ENCODE results near the gene MGAT5B. TPM values are rescaled to one million over a fixed set of nuclear protein-coding genes. Genes with fewer than 3 reads are reported as not detected.

MGAT5B gene
- total and polyA plus RNA-seq, 2 experiments from 2014 or later = 1.6 to 10.0 TPM

DNA sequence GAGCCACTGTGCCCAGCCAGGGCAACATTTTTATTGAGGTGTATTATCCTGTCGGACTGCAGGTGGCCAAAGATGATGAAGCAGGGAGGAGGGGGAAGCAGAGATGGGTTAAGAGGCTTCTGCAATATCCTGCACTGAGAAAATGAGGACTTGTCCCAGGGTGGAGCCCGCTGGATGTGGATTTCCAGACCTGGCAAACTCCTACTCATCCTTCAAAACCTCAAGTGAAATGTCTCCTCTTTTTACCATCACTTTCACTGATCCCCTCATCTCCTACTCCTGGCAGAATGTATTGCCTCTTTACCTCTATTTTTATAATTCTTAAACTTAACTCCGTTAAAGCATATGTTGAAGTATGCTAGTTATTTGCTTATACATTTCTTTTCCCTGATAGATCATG is 60.9 kb downstream of the MGAT5B start:
- Histone ChIP-seq H3K9me2 (ENCODE audit: insufficient read depth) (no peaks in the 10 kb centered on the region), H3K4me1 (ENCODE audit: insufficient read depth) (no peaks in the 10 kb centered on the region), H3K4me2 (no peak overlapping the region), H3K27ac (ENCODE audit: low read depth) (no peak overlapping the region), H3K27me3 (ENCODE audit: insufficient read depth) (no peaks in the 10 kb centered on the region), H3F3A (replicated peaks; ENCODE audit: low read depth) (0 out of 2 replicates have a peak, but pooled peaks cover 2% of the 10 kb centered on the region), H2AFZ (no peak overlapping the region), H3K36me3 (ENCODE audit: insufficient read depth) (no peaks in the 10 kb centered on the region), H3K79me2 (replicated peaks; ENCODE audit: insufficient read depth) (no peaks in the 10 kb centered on the region), H3K4me3 (no peak overlapping the region), H4K20me1 (replicated peaks; ENCODE audit: insufficient read depth) (no peaks in the 10 kb centered on the region; the same call in 1 of the 2 replicates)
- Mint-ChIP-seq H3K27ac (no peak overlapping the region), H3K4me1 (peaks cover 3% of the 10 kb centered on the region; the same call in 1 of the 3 replicates), H3K36me3 (ENCODE audit: low read depth) (no peaks in the 10 kb centered on the region), H3K9me3 (peaks cover 4% of the 10 kb centered on the region; the same call in 2 of the 3 replicates), H3K27me3 (ENCODE audit: insufficient read depth, low read depth, poor library complexity) (peaks cover 11% of the 10 kb centered on the region), H3K4me3 (no peak overlapping the region)
- no peak for TF ChIP-seq ZNF114 (CRISPR knock-in tag; IDR thresholded peaks at IDR 0.05)
- TF ChIP-seq, protein P1, sequence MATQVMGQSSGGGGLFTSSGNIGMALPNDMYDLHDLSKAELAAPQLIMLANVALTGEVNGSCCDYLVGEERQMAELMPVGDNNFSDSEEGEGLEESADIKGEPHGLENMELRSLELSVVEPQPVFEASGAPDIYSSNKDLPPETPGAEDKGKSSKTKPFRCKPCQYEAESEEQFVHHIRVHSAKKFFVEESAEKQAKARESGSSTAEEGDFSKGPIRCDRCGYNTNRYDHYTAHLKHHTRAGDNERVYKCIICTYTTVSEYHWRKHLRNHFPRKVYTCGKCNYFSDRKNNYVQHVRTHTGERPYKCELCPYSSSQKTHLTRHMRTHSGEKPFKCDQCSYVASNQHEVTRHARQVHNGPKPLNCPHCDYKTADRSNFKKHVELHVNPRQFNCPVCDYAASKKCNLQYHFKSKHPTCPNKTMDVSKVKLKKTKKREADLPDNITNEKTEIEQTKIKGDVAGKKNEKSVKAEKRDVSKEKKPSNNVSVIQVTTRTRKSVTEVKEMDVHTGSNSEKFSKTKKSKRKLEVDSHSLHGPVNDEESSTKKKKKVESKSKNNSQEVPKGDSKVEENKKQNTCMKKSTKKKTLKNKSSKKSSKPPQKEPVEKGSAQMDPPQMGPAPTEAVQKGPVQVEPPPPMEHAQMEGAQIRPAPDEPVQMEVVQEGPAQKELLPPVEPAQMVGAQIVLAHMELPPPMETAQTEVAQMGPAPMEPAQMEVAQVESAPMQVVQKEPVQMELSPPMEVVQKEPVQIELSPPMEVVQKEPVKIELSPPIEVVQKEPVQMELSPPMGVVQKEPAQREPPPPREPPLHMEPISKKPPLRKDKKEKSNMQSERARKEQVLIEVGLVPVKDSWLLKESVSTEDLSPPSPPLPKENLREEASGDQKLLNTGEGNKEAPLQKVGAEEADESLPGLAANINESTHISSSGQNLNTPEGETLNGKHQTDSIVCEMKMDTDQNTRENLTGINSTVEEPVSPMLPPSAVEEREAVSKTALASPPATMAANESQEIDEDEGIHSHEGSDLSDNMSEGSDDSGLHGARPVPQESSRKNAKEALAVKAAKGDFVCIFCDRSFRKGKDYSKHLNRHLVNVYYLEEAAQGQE (IDR thresholded peaks at IDR 0.05; ENCODE audit: unreplicated experiment) = no peak
- TF ChIP-seq ETS1 (IDR thresholded peaks at IDR 0.05) = no peak
- TF ChIP-seq JUNB (IDR thresholded peaks at IDR 0.05; ENCODE audit: unreplicated experiment) = no peak
- TF ChIP-seq EZH2 (IDR thresholded peaks at IDR 0.05; ENCODE audit: low read depth, unreplicated experiment) = no peak
- ATAC-seq (no peak), DNase-seq (ENCODE audit: low spot score) (no peak)

GRCh38 chr17:76929601-76930000 is 61.4 kb downstream of the MGAT5B start:
- no peak for ATAC-seq
- peaks cover 3% of the 10 kb centered on the region; the same call in 1 of the 3 replicates for H3K4me1 Mint-ChIP-seq

More at GRCh38 chr17:76929601-76930000, 61.4 kb downstream of the MGAT5B start:
- DNase-seq (ENCODE audit: low spot score) = no peak
- Histone ChIP-seq H3K4me1 (ENCODE audit: insufficient read depth) (no peaks in the 10 kb centered on the region), H3K36me3 (ENCODE audit: insufficient read depth) (no peaks in the 10 kb centered on the region), H3F3A (replicated peaks; ENCODE audit: low read depth) (0 out of 2 replicates have a peak, but pooled peaks cover 2% of the 10 kb centered on the region), H4K20me1 (replicated peaks; ENCODE audit: insufficient read depth) (no peaks in the 10 kb centered on the region; the same call in 1 of the 2 replicates), H3K4me2 (no peak overlapping the region), H3K4me3 (no peak overlapping the region), H3K27ac (ENCODE audit: low read depth) (no peak overlapping the region), H3K27me3 (ENCODE audit: insufficient read depth) (no peaks in the 10 kb centered on the region), H3K79me2 (replicated peaks; ENCODE audit: insufficient read depth) (no peaks in the 10 kb centered on the region), H3K9me2 (ENCODE audit: insufficient read depth) (no peaks in the 10 kb centered on the region), H2AFZ (no peak overlapping the region)
- H3K36me3 Mint-ChIP-seq (ENCODE audit: low read depth) = no peaks in the 10 kb centered on the region
- no peak overlapping the region for H3K27ac Mint-ChIP-seq
- H3K4me3 Mint-ChIP-seq = no peak overlapping the region
- peaks cover 4% of the 10 kb centered on the region; the same call in 2 of the 3 replicates for H3K9me3 Mint-ChIP-seq
- TF ChIP-seq POLR2AphosphoS5 (IDR thresholded peaks at IDR 0.05; ENCODE audit: low read depth) (no peak), JUNB (IDR thresholded peaks at IDR 0.05; ENCODE audit: unreplicated experiment) (no peak), ETS1 (IDR thresholded peaks at IDR 0.05) (no peak), CTCF (conservative IDR thresholded peaks at IDR 0.05; ENCODE audit: low read depth in 2 of 2) (no peak), ZNF331 (CRISPR knock-in tag; IDR thresholded peaks at IDR 0.05; ENCODE audit: low read depth) (no peak), EZH2phosphoT487 (IDR thresholded peaks at IDR 0.05; ENCODE audit: unreplicated experiment) (no peak)
- peaks cover 11% of the 10 kb centered on the region for H3K27me3 Mint-ChIP-seq (ENCODE audit: insufficient read depth, low read depth, poor library complexity)
